AG09319 (cell line): Measurements from ENCODE around the gene CAPN10.

Experiments used
- DNase-seq: peaks from one replicate; pipeline ENCODE4 v3.0.0-alpha.2; 2010; ENCODE audit warnings: low read depth; ENCODE audit errors: extremely low read depth
- CTCF ChIP-seq: IDR thresholded peaks from 2 replicates; pipeline ENCODE4 v1.5.1; 2011; ENCODE audit warnings: low read depth, mild to moderate bottlenecking, inconsistent platforms, low read length, moderate library complexity

Gene CAPN10

DNA sequence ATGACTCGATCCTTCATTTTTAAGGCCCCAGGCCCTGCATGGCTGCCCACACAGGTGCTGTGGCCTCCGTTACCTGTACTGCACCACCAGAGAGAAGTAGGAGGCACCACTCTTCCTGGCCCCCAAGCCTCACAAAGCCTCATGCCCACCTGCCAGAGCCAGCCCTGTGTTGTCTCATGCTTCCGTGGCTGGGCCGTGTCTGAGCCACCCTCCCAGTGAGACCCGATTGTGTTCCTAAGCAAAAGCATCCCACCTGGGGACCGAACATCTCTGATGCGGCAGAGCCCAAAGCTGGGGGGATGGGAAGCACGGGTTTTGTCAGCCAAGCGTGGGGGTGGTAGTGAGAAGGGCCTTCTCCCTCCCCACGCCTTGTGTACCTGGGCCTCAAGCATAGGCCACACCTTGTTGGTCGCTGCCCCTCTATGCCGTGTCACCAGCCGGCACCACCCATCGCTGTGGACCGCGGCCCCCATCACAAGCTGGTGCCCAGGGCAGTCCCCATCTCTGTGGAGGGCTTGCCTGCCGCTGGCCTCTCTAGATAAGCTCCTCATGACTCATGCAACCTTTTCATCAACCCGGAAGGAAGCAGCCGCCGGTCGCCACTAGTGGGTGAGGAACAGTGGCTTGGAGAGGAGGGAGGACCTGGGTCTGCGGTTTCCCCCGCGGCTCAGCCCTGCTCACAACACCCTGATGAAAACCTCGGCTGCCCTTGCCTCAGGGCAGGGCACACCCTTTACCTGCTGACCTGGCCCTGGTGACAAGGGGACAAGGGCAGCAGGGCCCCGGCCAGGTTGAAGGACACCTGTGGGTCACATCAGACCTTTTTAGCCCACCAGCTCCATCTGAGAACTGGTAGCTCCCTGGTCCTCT lies 21.0 kb upstream of the CAPN10 start:
- DNase-seq = no peak
- no peak for TF ChIP-seq CTCF

GRCh38 chr2:240566203-240567136 lies 20.1 kb upstream of the CAPN10 start:
- no peak for DNase-seq
- peak; percentile 64 for TF ChIP-seq CTCF

- DNase-seq = no peak
- no peak for TF ChIP-seq CTCF
These were observed 19.2 kb upstream of the CAPN10 start for GRCh38 chr2:240567137-240567871.

GRCh38 chr2:240567872-240568677 lies 18.5 kb upstream of the CAPN10 start, which contains the start of gene RNPEPL1:
RNPEPL1 (plus strand) TSS chr2:240568484; CDS start chr2:240568587, 103 bp downstream.
- no peak for TF ChIP-seq CTCF
- no peak for DNase-seq

GRCh38 chr2:240568678-240569522 lies 17.6 kb upstream of the CAPN10 start:
- no peak for DNase-seq
- no peak for TF ChIP-seq CTCF
